Neural progenitor cell (in vitro differentiated cells): Measurements from ENCODE around the gene TNC.

ENCODE experiments used
- CTCF ChIP-seq: fragments of 200-600 bp; sonication (generic); IDR thresholded peaks from 2 replicates; pipeline ENCODE4 v1.5.1; 2017; ENCODE audit warnings: antibody characterized with exemption, mild to moderate bottlenecking
- EZH2phosphoT487 ChIP-seq: fragments of 200-600 bp; sonication (generic); IDR thresholded peaks from 2 replicates; pipeline ENCODE4 v1.6.1; 2017; ENCODE audit warnings: antibody characterized with exemption

- no peak for TF ChIP-seq CTCF
- no peak for TF ChIP-seq EZH2phosphoT487
Measured at GRCh38 chr9:114981063-114981462, 136.9 kb downstream of the TNC start.
